RWPE2 (cell line): ENCODE data around the gene DDIT4.
"Not testable (repeated sequence)": the region's sequence is repeated elsewhere in the genome, so short reads cannot be mapped to it uniquely, and the experiment has no call there.

Source experiments
- ATAC-seq: fragments of 200-7000 bp; cut with Tn5 transposase; 3 replicates; pipeline ENCODE4 v1.9.1; 2021; ENCODE audit warnings: low read depth
- DNase-seq: peaks from one replicate; pipeline ENCODE4 v3.0.0-alpha.2; 2020; ENCODE audit warnings: low spot score
- H3K27ac ChIP-seq: fragments of 450-650 bp; 2 replicates; pipeline ENCODE4 v1.5.1; 2017; ENCODE audit warnings: mild to moderate bottlenecking; ENCODE audit not compliant: poor library complexity, severe bottlenecking
- H3K27me3 ChIP-seq: fragments of 250-450 bp; sonication (Bioruptor Pico); 2 replicates; pipeline ENCODE4 v1.5.1; 2021; ENCODE audit warnings: mild to moderate bottlenecking, moderate library complexity; ENCODE audit not compliant: insufficient read depth, poor library complexity, severe bottlenecking
- H3K36me3 ChIP-seq: fragments of 250-450 bp; sonication (Bioruptor Pico); 2 replicates; pipeline ENCODE4 v1.5.1; 2020; ENCODE audit warnings: low read depth, mild to moderate bottlenecking, moderate library complexity
- H3K4me1 ChIP-seq: fragments of 250-450 bp; sonication (Bioruptor Pico); 2 replicates; pipeline ENCODE4 v1.5.1; 2021; ENCODE audit warnings: mild to moderate bottlenecking, moderate library complexity; ENCODE audit not compliant: insufficient read depth, poor library complexity, severe bottlenecking
- H3K4me3 ChIP-seq: fragments of 250-450 bp; sonication (Bioruptor Pico); 2 replicates; pipeline ENCODE4 v1.5.1; 2021; ENCODE audit warnings: mild to moderate bottlenecking, moderate library complexity; ENCODE audit not compliant: severe bottlenecking
- H3K9me3 ChIP-seq: fragments of 250-450 bp; sonication (Bioruptor Pico); 2 replicates; pipeline ENCODE4 v1.5.1; 2021; ENCODE audit warnings: mild to moderate bottlenecking, moderate library complexity; ENCODE audit not compliant: severe bottlenecking
- TF ChIP-seq, protein P1 (sequence below): fragments of 450-650 bp; IDR thresholded peaks from one replicate; pipeline ENCODE4 v1.5.1; 2017; ENCODE audit warnings: mild to moderate bottlenecking, moderate library complexity; ENCODE audit not compliant: poor library complexity, severe bottlenecking

Gene DDIT4

DNA sequence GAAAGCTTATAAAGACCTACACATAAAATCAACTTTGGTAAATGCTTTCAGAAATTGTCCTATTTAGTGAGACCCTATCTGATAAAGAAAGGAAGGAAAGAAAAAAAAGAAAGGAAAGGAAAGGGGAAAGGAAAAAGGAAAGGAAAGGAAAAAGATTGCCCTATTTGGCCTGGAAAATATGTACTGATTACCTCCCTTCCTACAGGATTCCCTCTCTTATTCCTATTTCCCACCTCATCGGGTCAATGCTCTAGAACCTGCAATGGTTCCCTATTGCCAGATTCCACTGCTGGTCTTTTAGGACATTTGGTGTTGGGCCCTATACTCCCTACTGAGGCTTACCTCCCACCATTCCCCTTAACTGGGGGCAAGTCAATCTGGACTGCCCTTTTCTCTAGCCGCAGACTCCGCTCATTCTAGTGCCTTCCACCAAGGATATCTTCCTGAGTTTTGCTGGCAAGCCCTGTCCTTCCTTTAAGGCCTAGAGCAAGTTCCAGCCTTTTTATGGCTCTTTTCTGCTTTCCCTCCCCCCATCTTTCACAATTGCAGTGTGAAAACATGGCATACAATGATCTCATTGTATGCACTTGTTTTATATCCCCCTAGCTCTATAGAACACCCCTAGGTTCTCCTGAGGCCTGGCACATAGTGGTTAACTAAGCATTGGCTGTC, 4.4 kb downstream of the DDIT4 start:
- DNase-seq (no peak), ATAC-seq (no peak)
- Histone ChIP-seq H3K9me3 (no peaks in the 10 kb centered on the region), H3K4me3 (no peak overlapping the region), H3K27me3 (no peaks in the 10 kb centered on the region), H3K27ac (peak overlapping the region; percentile 99), H3K36me3 (peaks cover 30% of the 10 kb centered on the region), H3K4me1 (no peaks in the 10 kb centered on the region)
- TF ChIP-seq, protein P1, sequence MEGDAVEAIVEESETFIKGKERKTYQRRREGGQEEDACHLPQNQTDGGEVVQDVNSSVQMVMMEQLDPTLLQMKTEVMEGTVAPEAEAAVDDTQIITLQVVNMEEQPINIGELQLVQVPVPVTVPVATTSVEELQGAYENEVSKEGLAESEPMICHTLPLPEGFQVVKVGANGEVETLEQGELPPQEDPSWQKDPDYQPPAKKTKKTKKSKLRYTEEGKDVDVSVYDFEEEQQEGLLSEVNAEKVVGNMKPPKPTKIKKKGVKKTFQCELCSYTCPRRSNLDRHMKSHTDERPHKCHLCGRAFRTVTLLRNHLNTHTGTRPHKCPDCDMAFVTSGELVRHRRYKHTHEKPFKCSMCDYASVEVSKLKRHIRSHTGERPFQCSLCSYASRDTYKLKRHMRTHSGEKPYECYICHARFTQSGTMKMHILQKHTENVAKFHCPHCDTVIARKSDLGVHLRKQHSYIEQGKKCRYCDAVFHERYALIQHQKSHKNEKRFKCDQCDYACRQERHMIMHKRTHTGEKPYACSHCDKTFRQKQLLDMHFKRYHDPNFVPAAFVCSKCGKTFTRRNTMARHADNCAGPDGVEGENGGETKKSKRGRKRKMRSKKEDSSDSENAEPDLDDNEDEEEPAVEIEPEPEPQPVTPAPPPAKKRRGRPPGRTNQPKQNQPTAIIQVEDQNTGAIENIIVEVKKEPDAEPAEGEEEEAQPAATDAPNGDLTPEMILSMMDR = no peak

DNA sequence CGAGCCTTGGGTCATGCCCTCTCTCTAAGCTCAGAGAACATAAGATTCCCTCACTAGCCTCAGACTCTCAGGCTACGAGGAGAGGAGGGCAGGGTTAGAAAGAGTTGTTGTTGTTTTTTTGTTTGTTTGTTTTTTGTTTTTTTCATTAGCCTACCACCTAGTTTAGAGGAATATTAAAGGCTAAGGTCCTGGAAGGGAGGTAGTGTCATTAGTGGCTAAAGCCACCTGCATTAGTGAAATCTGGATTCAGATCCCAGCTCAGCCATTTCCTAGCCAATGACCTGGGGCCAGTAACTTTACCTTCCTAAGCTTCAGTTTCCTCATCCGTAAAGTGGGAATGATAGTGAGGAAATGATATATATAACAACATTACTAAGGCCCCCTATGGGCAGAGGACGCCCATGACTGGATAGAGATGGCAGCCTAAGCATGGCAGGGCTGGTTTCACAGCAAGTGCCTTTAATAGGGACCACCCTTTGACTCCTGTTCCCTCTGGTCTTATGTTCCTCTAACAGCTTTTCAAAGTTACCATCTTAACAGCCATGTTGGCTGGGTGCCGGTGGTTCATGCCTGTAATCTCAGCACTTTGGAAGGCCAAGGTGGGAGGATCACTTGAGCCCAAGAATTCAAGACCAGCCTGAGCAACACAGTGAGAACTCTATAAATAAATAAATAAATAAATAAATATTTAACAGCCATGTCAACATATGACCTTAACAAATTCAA, 5.1 kb downstream of the DDIT4 start:
- Histone ChIP-seq H3K36me3 (peaks cover 25% of the 10 kb centered on the region), H3K4me3 (no peak overlapping the region), H3K9me3 (no peaks in the 10 kb centered on the region), H3K4me1 (no peaks in the 10 kb centered on the region), H3K27ac (peak overlapping the region; percentile 99), H3K27me3 (no peaks in the 10 kb centered on the region)
- DNase-seq (no peak), ATAC-seq (no peak)
- TF ChIP-seq, protein P1 = no peak

DNA sequence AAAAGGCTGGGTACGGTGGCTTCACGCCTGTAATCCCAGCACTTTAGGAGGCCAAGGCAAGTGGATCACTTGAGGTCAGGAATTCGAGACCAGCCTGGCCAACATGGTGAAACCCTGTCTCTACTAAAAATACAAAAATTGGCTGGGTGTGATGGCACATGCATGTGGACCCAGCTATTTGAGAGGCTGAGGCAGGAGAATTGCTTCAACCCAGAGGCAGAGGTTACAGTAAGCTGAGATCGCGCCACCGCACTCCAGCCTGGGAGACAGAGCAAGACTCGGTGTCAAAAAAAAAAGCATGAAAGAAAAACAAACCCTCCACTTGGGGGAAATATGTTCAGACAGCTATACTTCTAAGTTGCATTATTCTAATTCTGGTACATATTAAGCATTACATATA, 5.9 kb downstream of the DDIT4 start:
- H3K4me1 ChIP-seq, H3K9me3 ChIP-seq, DNase-seq, H3K27me3 ChIP-seq, H3K4me3 ChIP-seq, ATAC-seq: not testable (repeated sequence)
- H3K36me3 ChIP-seq = peaks cover 18% of the 10 kb centered on the region
- peak overlapping the region; percentile 99 for H3K27ac ChIP-seq

DNA sequence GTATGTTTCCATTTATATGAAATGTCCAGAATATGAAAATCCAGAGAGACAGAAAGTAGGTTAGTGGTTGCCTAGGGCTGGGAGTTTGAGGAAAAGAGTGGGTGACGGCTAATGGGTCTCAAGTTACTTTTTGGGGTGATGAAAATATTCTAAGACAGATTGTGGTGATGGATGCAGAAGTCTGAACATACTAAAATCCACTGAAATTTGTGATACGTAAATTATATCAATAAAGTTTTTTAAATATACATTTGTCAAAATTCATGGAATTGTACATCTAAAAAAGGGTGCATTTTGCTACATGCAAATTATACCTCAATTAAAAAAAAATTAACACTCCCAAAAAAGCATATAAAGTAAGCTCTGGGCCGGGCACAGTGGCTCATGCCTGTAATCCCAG, 9.4 kb downstream of the DDIT4 start:
- no peak for DNase-seq
- Histone ChIP-seq H3K4me3 (no peak overlapping the region), H3K4me1 (no peaks in the 10 kb centered on the region), H3K36me3 (no peaks in the 10 kb centered on the region), H3K9me3 (no peaks in the 10 kb centered on the region), H3K27me3 (no peaks in the 10 kb centered on the region), H3K27ac (no peak overlapping the region)
- ATAC-seq = no peak
- TF ChIP-seq, protein P1 = no peak

DNA sequence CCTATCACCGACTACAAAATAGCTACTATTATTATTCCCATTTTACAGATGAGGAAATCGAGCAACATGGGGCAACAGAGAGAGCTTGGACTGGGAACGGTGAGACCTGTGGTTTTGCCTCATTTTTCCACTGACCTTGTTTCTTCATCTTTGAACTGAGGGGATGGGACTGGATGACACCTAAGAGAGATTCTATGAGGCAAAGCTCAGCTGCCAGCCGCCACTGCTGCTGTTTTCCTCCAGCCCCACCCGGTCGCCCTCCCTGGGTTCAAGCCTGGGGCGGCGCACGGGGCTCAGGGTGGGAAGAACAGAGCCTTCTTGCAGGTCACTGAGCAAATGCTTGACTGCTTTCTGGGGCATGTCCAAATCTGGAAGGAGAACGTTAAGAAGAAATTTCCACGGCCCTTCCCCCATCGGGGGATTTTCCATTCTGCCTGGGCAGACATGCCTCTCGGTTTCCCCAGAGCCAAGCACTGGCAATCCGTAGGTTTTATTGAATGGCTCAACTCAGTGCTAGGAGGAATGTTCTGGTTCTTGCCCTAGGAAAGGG, 12.3 kb downstream of the DDIT4 start:
- TF ChIP-seq, protein P1 = no peak
- Histone ChIP-seq H3K4me3 (no peak overlapping the region), H3K36me3 (no peaks in the 10 kb centered on the region), H3K27ac (no peak overlapping the region), H3K27me3 (no peaks in the 10 kb centered on the region), H3K4me1 (peaks cover under 1% of the 10 kb centered on the region), H3K9me3 (no peaks in the 10 kb centered on the region)
- DNase-seq = no peak
- no peak for ATAC-seq
